Activated CD8-positive, alpha-beta memory T cell treated with anti-CD3 and anti-CD28 coated beads, Interleukin-2, amount 50 U/mL, for 48 hours (primary cell): ENCODE results near the gene FUOM.

Experiments
- DNase-seq: peaks from one replicate; pipeline ENCODE4 v3.0.0-alpha.2; 2020

Gene FUOM

DNA sequence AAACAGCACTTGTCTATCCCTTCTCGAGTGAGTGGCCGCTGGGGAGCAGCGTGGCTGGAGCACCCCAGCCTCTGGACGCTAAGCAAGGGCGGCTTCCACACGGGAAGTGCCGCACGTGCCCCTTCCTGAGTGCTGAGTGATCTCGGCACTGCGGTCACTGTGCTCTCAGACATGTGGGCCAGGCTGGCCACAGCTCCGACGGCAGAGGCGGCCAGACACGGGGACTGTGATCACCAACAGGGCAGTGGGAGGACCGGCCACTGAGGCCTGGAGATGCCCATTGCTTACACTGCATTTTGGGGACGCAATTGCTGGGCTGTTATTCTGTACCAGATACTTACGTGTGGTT lies 8.3 kb upstream of the FUOM start:
- no peak for DNase-seq

DNA sequence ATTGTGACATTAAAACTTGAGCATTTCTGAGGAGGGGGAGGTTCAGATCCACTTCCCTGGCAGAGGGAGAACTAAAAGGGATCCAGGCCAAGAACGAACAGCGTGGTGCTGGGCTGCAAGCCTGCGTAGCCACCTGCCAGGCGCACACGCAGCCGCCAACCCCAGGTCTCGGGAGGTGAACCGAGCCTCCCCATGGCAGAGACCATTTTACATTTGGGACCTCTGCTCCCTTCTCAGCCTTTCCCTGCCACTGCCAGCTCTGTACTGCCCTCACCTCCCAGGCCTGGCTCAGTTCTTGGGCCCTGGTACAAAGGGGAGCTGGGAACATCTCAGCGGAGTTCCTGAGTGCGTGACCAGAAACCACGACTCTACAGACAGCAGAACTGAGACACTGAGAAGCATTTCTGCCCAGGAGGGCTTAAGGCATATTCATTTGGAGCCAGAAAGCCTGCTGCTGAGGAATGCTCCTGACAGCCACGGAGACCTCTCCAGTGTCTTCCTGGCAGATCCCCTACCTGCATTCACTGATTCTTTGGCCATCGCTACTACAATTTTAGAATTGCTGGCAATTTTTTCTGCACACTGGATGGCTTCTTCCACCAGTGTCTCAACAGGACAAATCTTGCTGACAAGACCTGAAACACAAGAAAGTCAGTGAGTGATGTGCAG lies 7.8 kb upstream of the FUOM start:
- DNase-seq = no peak

DNA sequence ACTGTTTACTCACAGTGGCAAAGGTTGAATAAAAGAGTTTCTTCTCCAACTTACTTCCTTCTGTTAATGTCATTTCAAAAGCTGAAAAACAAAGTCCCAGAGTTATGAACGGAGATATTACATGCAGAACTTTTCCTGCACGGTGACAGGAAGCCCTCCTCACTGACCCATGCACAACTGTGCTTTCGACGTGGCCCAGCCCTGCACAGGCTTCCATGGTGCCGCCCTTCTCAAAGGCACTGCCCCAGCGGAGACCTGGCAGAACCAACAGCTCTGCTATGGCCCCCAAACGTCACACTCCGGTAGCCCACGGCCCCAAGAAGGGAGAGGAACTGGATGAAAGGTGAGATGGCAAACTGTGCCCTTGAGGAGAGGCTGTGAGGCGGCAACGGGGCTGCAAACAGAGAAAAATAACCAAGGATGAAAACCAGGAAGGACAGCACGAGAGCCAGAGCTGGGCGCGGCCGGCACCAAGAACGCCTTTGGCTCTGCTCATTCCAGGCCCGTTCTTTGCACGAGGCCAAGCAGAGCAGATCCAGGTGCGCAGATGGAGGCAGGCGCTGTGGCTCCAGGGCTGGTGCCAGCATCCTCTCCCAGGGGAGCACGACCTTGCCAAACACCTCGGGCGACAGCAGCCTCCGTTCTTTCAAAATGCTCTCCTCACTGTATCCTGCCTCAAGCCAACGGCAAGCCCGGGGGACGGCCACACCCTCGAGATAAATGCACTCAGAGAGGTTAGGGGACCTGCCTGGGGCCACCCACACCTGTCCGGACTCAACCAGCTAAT lies 7.0 kb upstream of the FUOM start:
- no peak for DNase-seq

DNA sequence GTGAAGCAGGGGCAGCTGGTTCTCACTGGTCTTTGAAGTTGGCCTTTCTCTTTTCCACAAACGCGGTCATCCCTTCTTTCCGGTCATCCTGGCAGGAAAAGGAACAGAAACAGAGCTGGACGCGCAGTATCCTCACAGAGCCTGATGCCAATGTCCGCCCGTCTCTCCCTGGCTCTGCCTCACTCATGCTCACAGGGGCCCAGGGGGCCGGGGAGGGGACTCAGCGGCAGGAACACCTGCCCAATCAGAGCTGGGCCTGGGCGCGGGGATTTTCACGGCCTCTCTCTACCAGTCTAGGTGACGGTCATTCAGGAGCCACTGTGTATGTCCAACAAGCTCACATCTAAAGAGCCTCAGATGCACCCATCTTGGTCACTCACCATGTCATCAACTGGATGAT lies 5.0 kb upstream of the FUOM start:
- no peak for DNase-seq

DNA sequence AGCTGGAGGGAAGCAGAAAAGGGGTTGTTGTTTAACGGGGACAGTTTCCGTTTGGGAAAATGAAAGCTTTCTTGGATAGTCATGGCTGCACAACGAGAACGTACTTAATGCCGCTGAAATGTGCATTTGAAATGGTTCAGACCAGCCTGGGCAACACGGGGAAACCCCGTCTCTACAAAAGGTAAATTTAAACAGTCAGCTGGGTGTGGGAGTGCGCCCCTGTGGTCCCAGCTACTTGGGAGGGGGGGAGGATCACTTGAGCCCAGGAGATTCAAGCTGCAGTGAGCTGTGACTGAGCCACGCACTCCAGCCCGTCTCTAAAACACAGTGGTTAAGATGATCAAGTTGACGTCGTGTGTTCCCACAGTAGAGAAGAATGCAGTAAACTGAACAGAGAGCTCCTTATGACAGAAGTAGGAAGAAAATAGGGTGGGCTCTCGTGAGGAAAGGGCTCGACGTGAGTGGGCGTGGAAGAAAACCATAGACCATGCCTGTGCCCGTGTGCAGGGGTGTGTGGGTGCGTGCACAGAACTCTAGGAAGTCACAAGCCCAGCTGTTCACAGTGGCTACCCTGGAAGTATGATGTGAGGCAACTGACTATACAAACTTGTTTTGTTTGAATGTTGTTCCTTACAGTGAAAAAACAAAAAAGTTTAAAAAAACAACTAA lies 4.1 kb upstream of the FUOM start:
- DNase-seq = no peak

DNA sequence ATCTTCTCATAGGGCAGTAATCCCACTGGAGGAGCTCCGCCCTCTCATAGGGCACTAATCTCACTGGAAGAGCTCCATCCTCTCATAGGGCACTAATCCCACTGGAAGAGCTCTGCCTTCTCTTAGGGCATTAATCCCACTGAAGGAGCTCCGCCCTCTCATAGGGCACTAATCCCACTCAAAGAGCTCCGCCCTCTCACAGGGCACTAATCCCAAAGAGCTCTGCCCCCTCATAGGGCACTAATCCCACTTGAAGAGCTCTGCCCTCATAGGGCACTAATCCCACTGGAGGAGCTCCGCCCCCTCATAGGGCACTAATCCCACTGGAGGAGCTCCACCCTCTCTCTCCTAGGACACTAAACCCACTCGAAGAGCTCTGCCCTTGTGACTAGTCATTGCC lies 3.4 kb upstream of the FUOM start:
- no peak for DNase-seq

DNA sequence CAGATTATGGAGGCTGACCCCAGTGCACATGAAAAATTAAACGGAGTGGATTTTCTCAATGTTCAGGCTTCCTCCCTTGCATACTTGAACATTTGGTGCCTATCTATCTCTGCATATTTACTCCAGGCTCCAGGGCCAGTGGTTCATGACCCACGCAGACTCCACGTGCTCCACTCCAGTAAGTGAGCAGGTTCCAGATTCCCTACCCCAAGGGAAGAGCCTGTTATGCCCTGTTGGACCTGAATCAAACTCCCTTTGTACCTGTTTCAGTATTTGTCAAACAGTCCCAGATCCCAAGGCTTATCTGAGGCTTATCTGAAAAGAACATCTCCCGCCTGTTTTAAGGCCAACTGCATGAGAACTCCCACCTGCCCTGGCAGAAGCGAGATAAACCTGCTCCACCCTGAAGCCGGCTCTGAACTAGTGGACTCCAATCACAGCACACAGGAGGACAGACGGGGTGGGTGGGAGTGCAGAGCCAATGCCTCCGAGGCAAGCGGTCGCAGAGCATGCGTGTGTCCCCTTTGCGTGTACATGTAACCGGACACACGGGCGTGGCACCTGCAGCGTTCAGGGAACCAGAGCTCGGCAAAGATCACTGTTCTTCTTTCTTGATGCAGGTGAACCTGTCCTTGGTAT lies 2.3 kb upstream of the FUOM start:
- DNase-seq = no peak

DNA sequence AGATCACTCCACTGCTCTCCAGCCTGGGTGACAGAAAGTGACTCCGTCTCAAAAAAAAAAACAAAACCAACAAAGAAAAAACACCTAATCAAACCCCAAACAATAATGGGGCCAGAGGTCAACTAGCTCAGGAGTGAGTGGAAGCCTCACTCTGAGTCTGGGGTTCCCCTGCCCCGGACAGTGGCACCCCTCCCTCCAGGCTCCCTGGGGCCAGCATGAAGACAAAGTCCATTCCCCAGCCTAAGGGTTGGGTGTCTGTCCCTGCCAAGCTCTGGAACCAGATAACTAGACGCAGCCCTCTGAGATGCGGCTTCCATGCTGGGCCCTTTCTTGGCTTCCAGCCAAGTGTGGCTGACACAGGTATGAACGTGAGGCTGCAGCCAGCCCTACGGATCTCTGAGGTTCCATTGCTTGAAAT lies 1.7 kb upstream of the FUOM start:
- DNase-seq = no peak

DNA sequence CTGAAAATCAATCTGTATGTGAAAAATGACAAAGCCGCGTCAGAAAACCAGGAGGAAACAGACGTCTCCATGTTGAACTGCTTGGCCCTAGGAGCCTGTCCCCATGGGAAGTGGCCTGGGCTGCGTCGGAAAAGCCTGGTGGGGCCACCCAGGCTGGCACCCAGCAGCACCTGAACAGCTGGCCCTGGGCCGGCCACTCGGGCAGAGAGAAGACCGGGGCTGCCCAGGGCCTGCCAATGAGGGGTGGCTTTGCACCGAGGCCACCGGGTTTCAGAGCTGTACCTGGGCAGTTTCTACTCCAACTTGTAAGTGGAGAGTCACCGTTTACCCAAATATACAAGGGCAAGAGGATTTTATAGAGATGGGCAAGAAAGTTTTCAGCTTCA lies 1.1 kb upstream of the FUOM start:
- no peak for DNase-seq

DNA sequence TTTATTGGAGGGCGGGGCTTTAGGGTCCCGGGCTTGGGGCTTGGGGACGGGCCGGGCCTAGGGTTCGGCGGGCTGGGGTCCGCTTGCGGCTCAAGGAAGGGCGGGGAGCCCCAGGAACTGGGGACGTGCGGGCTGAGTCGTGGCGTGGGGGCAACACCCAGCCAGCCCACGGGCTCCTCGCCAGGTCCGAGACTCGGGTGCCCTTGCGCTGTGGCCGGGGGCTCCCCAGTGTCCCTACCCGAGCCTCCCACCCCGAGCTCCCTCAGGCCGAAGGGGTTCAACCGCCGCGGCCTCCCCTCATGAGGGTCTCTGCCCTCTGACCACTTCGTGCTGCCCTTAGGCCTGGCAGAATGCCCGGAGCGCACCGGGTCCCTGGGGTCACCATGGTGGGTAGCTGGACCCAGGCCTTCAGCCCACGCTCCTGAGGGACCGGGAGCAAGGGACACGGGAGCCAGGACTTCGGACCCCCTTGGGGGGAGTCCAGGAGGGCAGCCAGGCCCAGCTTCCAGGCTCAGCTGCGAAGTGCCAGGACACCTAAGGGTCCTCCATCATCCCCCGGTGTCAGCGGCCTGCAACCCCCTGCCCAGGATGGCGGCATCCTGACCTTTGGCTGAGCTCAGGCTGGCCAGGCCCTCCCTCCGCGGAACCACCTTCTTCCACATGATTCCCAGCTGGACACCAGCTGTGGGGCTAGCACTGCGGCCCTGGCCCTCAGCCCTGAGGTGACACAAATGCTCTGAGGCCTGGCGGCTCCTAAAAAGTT lies 524 bp upstream of the FUOM start:
- DNase-seq = no peak

DNA sequence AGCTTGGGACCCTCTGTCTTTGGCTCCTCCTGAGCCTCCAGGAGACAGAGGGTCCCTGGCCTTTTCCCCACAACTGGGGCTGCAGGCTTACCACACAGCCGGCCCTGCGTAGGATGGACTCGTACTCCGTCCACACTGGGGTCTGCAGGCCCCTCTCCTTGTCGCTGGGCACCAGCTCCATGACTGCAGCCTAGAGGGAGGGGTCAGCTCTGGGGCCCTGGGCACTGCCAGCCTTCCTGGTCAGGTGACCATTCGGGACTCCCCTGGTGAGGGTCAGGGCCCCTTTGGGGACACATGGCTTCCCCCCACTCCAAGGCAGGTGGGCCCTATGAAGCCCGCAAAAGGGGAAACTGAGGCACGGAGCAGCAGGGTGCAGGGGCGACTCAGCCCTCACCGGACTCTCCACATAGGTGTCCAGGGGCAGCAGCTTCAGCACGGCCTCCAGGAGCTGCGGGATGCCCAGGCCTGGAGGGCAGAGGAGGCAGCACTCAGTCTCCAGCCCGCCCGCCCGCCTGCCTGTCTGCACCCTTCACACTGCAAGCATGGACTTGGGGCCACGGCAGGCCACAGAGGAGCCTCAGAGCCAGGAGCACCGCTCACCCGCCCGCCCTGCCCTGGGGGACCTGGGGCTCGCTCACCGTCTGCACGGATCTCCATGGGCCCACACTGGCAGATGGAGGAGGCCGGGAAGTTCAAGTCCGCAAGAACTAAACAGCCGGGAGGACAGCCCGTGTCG lies 1.1 kb downstream of the FUOM start:
- DNase-seq = no peak

DNA sequence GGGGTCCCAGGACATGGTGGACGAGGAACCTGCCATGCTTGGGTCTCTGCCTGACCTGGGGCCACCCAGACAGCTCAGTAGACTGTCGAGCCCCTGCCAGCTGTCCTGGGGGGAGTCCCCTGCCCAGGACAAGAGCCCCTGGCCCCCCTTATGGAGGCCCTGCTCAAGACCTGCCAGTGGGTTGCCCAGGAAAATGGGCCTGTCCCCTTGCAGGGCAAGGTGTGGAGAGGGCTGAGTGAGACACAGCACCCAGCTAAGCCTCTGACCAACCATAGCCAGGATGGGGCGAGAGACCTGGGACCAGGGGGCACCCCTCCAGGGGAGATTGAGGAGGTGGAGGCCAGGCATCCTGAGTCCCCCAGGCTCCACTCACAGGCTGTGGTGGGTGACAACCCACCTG lies 1.8 kb downstream of the FUOM start:
- no peak for DNase-seq

DNA sequence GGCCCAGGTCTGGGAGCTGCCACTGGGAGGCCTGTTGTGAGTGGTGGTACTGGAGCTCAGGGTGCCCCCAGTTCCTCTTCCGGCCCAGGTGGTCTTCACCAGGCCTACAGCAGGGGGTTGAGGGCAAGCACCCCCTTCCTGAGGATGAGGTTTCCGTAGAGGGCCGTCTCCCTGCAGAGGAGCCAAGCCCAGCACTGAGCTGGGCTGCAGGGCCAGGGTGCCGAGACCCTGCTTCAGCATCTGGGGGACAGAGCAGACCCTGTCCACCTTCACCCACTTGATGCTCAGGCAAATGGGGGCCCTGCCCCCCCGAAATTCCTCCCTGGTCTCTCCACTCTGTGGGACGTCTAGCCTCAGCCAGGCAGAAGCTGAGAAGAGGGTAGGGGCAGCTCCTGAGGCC lies 2.6 kb downstream of the FUOM start:
- no peak for DNase-seq

DNA sequence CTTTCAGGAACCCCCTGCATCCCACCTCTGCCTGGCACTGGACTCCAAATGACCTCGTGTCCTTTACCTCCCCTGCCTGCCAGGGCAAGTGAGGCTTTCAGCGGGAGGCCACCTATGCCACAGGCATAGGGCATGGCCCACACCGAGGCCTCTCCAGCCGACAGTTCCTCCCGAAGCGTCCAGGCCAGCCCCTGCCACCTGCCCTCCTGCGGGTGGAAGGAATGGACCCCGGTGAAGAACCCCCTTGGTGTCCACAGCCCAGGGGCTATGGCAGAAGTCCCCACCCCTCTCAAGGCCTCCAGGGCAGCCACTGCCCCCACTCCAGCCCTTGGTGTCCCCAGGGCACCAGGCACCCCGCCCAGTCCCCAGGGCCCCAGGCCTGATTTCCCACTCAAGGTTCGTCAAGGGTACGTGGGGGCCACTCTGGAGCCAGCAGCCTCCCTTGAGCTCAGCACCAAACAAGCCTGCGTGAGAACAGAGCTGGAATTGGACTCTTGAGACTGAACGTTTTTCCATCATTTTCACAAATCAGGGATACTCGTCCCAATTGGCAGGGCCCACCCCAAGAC lies 3.1 kb downstream of the FUOM start:
- DNase-seq = no peak

DNA sequence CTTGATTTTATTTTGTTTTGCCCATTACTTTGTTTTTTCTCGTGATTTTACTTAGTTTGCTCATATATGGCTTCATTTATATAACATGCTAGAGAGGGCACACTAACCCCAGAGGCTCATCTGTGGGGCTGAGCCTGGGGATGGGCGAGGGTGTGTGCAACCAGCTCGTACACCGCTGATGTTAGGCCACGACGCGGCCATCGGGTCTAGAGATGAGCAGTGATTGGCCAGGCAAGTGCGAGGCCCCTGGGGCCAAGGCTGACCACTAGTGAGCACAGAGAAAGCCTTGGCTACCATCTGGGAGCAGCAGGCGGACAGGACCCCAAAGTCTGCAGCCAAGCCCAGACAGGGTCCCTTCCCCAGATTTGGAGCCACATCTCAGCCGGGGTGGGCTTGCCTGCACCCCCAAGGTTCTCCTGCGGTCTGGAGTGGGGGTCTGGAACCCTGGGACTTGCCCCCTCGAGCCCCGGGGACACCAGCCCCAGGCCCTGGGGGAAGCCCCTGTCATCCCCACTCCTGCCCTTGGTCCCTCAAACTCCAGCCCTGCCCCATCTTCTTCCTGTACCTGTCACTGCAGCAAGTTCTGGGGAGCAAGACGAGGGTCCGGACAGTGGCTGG lies 3.7 kb downstream of the FUOM start:
- DNase-seq = no peak

DNA sequence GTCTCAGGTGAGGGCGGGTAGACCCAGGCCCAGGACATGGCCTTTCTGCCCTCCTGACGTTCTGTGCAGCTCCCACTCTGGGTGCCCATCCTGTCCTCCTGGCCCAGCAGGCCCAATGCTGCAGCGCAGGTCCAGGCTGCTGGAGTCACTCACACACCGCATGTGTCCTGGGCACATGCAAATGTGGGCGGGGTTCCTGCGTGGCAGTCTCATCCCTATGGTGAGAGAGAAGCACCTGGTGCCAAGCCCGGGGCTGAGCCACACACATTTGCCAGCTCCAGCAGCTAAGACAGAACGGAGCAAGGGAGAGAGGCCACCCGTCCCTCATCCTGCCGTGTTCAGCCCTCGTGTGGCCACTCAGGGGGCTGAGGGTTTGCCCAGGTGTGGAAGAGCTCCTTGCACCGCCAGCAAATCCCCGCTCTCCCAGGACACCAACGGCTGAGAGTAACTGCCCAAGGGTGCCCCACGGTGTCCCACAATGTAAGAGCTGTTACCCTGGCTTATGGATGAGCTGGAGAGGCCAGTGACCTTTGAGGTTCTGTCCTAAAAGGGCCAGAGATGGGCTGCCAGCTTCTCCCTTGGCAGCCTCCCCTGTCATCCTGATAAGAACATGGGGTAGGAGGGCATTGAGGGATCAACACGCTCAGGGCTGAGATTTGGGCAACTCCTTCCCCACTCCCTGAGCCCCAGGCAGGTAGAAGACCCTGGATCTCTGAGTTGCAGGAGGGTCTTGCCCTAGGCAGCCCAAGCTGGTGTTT lies 4.4 kb downstream of the FUOM start:
- DNase-seq = no peak

DNA sequence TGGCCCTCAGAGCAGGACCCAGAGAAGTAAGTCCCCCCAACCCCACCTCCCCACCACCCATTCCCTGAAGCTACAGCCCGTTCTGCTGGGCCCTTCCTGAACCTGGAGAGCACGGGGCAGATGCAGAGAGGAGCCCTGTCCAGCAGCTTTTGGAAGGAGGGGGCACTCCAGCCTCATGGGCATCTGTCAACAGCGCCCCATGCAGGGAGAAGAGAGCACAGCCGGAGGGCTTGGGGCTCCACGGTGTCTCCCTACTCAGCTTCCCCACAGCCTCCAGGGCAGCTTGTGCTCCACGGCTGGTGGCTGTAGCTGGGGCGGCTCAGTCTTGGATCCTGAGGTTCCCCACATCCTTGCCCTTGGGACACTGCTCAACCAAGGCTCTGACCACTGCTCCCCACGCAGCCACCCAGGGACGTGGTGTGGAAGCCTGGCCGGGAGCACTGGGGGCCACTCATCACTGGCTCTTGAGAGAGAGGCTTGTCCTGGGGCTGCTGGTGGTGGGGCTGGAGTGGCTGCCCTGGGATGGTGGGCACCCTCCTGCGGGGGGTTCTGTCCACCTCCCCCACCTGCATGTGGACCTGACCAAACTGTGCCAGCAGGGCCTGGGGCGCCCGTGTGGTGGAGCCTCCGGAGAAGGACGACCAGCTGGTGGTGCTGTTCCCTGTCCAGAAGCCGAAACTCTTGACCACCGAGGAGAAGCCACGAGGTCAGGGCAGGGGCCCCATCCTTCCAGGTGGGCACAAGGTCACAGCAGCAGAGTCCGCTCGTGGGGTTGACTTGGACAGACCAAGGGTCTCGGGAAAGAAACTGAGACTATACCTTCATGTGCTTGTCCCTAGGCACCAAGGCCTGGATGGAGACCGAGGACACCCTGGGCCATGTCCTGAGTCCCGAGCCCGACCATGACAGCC lies 6.2 kb downstream of the FUOM start:
- DNase-seq = no peak

DNA sequence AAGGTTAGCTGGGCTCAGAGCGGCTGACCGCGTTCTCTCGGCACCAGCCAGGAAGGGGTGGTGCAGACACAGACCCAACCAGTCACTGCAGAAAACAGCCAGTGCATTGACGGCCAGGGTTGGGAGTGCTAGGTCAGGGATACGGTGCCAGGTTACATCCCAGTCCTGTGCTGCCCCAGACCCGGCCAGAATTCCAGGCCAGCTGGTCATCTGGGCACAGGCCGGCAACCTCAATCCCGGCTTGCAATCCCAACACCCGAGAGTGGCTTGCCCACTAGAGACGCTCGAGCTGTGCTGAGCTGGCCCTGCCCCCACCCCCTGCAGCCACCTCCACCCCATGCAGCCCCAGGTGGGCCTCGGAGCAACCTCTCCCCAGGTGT lies 6.9 kb downstream of the FUOM start:
- no peak for DNase-seq

DNA sequence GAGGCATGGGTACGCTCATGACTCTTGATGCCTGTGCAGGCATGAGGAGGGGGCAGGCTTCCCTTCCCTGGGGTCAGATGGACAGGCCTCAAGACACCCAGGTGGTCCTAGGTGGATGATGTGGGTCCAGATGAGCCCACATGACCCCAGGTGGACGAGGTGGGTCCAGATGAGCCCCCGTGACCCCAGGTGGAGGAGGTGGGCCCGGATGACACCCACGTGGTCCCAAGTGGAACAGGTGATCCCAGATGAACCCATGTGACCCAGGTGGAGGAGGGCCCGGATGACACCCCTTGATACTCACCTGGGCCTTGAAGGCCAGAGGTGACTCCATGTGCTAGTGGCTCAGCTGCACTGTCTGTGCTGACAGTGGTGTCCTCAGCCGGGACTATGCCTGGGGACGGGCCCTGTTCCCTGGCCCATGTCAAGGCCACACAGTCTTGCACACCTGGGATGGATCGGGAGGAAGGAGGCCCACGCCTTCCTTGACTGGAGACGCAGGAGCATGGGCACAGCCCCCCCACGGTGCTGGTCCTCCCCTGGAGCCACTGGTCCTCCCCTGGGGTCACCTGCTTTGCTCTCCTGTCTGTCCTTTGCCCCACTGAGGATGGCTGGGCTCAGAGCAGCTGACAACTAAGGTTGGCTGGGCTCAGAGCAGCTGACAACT lies 7.4 kb downstream of the FUOM start:
- DNase-seq = no peak
